ENCODE results near the gene CFAP119.

The CFAP119 gene

GRCh38 chr16:30782486-30783279 lies 20.8 kb upstream of the CFAP119 start:
- DNase-seq (ENCODE audit: low spot score), result no peak

- no peak for DNase-seq (ENCODE audit: low spot score)
Measured at GRCh38 chr16:30780549-30780948, 18.7 kb upstream of the CFAP119 start.

- no peak for DNase-seq (ENCODE audit: low spot score)
Measured at GRCh38 chr16:30780021-30780420, 18.2 kb upstream of the CFAP119 start.

GRCh38 chr16:30779596-30779995 lies 17.7 kb upstream of the CFAP119 start:
- DNase-seq (ENCODE audit: low spot score), result no peak

GRCh38 chr16:30778549-30779244 lies 16.8 kb upstream of the CFAP119 start:
- no peak for DNase-seq (ENCODE audit: low spot score)

GRCh38 chr16:30777591-30778297 lies 15.9 kb upstream of the CFAP119 start:
- DNase-seq (ENCODE audit: low spot score), result no peak

- peak; percentile 46 for DNase-seq (ENCODE audit: low spot score)
Measured at GRCh38 chr16:30775392-30776188, 13.7 kb upstream of the CFAP119 start.

GRCh38 chr16:30775131-30775391 lies 13.2 kb upstream of the CFAP119 start:
- no peak for DNase-seq (ENCODE audit: low spot score)

GRCh38 chr16:30774367-30775130 lies 12.7 kb upstream of the CFAP119 start:
- DNase-seq (ENCODE audit: low spot score), result no peak

GRCh38 chr16:30773826-30774225 lies 12.0 kb upstream of the CFAP119 start:
- DNase-seq (ENCODE audit: low spot score), result no peak

- no peak for DNase-seq (ENCODE audit: low spot score)
Measured at GRCh38 chr16:30771726-30772125, 9.9 kb upstream of the CFAP119 start.

GRCh38 chr16:30769379-30770089 lies 7.7 kb upstream of the CFAP119 start:
- DNase-seq (ENCODE audit: low spot score), result no peak

- DNase-seq (ENCODE audit: low spot score), result no peak
Measured at GRCh38 chr16:30768583-30769181, 6.8 kb upstream of the CFAP119 start.

GRCh38 chr16:30767767-30768465 lies 6.1 kb upstream of the CFAP119 start:
- no peak for DNase-seq (ENCODE audit: low spot score)

GRCh38 chr16:30766933-30767284 lies 5.0 kb upstream of the CFAP119 start:
- DNase-seq (ENCODE audit: low spot score), result no peak

- DNase-seq (ENCODE audit: low spot score), result no peak
Measured at GRCh38 chr16:30766206-30766932, 4.5 kb upstream of the CFAP119 start.

GRCh38 chr16:30764816-30765465 lies 3.1 kb upstream of the CFAP119 start:
- DNase-seq (ENCODE audit: low spot score), result no peak

- DNase-seq (ENCODE audit: low spot score), result no peak
Measured at GRCh38 chr16:30764086-30764485, 2.2 kb upstream of the CFAP119 start.
